T-helper 9 cell (primary cell): ENCODE results near the gene RABL6.
"Not testable (repeated sequence)": the region's sequence is repeated elsewhere in the genome, so short reads cannot be mapped to it uniquely, and the experiment has no call there.

Experiments
- DNase-seq: peaks from one replicate; pipeline ENCODE4 v3.0.0-alpha.2; 2020

The RABL6 gene

DNA sequence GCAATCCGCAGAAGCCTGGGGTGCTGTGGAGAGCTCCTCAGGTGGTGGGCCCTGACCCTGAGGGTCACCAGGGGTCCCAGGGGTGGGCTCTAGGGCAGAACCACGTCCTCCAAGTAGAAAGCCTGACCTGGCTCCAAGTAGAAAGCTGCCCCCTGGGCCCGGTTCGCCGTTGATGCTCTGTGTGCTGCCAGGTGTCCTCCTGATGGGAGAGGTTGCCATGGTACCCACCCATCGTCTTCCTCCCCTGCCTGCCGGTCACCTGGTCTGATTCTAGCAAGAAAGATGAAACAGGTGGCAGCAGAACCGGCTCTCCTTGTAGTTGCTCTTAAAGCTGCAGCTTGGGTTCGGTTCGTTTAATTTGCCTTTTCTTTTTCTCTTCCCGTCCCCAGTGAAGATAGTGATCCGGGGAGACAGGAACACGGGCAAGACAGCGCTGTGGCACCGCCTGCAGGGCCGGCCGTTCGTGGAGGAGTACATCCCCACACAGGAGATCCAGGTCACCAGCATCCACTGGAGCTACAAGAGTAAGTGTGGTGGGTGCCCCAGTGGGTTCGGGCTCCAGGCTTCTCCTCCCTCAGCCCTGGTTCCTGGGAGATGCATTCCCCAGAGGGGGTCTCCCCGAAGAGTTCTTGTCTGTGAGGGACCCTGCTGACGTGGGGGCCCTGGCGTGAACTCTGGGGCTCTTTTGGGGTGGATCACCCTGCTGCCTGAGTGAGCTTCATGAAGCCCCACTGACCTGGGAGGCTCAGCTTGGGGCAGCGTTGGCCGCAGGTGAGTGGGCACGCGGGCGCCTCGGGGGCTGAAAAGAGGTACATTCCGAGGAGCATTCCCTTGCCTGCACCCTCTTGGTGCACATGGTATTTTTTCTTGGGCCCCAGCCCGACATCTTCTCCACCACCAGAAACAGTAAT, 15.6 kb downstream of the RABL6 start:
- no peak for DNase-seq

- DNase-seq = no peak
These were observed 16.9 kb downstream of the RABL6 start for GRCh38 chr9:136824496-136825225.

DNA sequence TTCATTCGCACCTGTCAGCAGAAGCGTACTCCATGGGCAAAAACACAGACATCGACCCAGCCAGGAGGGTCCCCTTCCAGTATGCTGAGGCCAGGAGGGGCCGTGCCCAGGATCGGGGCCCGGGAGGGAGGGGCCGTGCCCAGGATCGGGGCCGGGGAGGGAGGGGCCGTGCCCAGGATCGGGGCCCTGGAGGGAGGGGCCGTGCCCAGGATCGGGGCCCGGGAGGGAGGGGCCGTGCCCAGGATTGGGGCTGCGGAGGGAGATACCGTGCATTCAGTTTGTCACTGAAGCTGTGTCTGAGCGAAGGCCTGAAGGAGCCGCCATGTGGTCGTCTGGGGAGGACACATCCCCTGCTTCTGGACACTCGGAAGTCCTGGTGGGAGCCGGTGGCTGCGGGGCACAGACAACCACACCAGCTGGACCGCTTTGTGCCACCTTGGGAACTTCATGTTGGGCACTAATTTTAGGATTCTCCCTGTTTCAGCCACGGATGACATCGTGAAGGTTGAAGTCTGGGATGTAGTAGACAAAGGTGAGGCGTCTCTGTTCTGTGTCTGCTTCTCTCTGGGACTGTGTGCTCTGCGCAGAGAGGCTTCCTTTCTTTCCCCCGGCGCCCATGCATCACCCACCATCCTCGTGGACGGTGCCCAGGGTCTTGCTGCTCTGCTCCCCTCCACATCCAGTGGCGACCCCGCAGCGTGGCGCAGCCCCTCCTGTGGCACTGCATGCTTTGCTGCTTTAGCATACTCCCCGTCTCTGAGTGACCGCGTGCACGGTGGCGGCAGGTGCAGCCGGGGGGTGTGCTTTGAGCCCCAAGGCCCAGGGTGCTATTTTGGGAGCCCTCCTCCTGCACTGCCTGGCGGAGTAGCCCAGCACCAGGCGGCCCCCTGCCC, 17.8 kb downstream of the RABL6 start:
- no peak for DNase-seq

- DNase-seq = no peak
These were observed 18.4 kb downstream of the RABL6 start for GRCh38 chr9:136826188-136826541.

DNA sequence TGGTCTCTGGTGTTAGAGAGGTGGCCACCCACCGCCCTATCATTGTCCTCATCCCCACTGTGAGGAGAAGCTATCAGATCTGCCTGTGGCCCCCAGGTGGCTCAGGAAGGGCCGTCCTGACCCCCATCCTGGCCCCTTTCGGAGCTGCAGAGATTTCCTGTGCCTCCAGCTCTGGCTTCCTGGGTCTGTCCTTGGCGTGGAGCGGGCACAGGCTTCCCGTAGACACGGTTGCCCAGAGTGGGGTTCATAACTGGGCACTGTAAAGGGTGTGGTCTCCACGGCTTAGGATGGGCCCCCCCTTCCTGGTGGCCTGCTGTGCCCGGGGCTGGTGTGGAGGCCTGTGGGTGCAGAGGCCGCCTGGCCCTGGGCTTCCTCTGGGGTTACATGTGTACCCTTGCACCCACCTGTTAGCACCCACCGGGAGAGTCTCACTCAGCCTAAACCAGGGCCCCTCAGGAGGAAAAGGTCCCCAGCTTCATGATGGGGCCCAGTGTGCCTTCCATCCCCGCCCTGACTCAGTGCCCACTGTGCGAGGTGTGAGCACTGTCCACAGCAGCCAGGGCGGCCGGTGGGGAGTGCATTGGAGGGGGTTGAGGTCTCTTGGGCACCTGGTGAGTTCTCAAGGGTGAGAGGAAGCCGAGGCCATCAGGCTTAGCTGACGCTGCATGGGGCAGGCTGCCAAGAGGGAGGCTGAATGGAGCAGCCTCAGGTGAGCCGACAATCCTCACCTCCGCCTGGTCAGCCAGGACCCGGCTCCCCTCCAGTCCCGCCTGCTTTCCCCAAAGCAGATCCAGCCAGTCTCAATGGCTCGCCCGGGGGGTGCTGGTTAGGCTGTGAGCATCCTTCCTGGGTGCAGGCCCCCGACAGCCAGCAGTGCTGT, 19.2 kb downstream of the RABL6 start:
- no peak for DNase-seq

- no peak for DNase-seq
These were observed 20.2 kb downstream of the RABL6 start for GRCh38 chr9:136827794-136828473.

- no peak for DNase-seq
These were observed 20.9 kb downstream of the RABL6 start for GRCh38 chr9:136828474-136829140.

DNA sequence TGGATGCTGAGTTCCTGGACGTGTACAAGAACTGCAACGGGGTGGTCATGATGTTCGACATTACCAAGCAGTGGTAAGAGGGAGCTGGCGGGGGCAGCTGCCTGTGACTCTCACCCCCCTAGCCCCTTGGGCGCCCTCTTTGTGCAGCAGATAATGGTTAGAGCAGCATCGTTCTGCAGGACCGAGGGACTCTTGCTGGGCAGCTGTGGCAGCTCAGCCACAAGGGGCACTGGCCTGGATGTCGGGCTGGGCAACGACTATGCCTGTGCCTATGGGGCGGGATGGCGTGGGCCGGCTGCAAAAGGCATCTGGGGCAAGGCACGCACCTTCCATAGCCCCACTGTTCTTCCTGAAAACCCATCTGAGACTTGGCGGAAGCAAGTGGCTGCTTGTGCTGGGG, 21.7 kb downstream of the RABL6 start:
- DNase-seq = no peak

GRCh38 chr9:136829981-136830885, 22.5 kb downstream of the RABL6 start:
- DNase-seq = no peak

DNA sequence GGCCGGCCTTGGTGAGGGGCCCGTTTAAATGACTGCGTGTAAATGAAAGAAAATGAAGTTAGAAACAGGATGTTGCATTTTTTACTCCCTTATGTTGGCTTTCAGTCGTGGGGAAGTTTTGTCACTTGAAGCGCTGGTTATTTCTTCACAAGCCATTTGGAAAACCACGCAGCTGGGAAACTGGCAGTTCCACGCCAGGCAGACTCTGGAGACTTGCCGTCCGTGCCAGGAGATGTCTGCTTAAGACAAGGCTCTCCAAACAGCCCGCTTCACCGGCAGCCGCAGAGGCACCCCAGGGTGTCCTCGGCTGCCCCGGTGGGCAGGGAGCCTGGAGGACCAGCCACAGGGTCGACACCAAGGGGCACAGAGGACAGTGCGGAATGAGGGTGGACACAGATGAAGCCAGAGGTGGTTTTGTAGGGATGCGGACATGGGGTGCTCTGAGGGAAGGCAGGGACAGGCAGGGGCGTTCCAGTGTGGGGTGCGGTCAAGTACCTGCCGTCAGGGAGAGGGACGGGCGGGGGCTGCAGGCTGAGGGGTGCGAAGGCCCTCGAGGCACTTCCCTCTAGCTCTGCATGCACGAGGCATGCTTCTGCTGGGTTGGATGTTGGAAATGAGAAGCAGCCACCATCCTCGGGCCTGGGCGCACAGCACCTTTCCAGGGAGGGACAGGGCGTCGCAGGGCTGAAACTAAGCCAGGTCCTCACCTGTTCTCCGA, 23.4 kb downstream of the RABL6 start:
- no peak for DNase-seq

DNA sequence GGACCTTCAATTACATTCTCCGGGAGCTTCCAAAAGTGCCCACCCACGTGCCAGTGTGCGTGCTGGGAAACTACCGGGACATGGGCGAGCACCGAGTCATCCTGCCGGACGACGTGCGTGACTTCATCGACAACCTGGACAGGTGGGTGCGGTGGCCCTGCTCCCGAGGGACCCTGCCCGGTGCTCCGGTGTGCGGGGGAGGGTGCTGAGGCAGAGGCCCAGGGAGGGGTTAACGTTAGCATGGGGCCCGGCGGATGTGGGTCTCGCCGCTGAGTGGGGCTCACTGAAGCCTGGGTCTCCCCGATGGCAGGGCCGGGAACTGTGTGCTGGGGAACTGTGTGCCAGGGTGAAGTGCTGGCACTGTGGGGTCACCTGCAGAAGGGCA, 24.0 kb downstream of the RABL6 start:
- no peak for DNase-seq

DNA sequence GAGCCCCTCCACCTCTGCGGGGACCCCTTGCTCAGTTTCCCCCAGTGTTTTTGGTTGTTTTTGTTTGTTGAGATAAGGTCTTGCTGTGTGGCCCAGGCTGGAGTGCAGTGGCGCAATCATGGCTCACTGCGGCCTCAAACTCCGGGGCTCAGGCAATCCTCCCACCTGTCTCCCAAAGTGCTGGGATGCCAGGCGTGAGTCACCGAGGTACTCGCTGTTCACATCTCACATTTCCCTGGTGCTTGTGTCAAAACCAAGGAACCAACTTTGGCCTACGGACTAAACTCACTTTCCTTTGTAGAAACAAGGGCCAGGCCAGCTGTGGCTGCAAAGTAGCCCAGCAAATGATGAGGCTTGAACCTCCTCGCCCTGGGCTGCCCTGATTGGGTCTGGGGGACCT, 24.8 kb downstream of the RABL6 start:
- no peak for DNase-seq

- not testable (repeated sequence) for DNase-seq
These were observed 25.8 kb downstream of the RABL6 start for GRCh38 chr9:136833381-136834048.

- DNase-seq = no peak
These were observed 27.6 kb downstream of the RABL6 start for GRCh38 chr9:136835162-136835931.

- DNase-seq = no peak
These were observed 28.5 kb downstream of the RABL6 start for GRCh38 chr9:136835932-136836904.

- no peak for DNase-seq
These were observed 29.6 kb downstream of the RABL6 start for GRCh38 chr9:136837146-136837855.
